ENCODE results near the gene WDR77. TPM values are rescaled to one million over a fixed set of nuclear protein-coding genes. Genes with fewer than 3 reads are reported as not detected.
A peak's percentile ranks its signal among the peaks of the same experiment; 100 is the strongest.

The WDR77 gene
- total and polyA plus RNA-seq, 2 of the 4 experiments (the other 2 are of a cell fraction): 80.8 to 87.0 TPM

DNA sequence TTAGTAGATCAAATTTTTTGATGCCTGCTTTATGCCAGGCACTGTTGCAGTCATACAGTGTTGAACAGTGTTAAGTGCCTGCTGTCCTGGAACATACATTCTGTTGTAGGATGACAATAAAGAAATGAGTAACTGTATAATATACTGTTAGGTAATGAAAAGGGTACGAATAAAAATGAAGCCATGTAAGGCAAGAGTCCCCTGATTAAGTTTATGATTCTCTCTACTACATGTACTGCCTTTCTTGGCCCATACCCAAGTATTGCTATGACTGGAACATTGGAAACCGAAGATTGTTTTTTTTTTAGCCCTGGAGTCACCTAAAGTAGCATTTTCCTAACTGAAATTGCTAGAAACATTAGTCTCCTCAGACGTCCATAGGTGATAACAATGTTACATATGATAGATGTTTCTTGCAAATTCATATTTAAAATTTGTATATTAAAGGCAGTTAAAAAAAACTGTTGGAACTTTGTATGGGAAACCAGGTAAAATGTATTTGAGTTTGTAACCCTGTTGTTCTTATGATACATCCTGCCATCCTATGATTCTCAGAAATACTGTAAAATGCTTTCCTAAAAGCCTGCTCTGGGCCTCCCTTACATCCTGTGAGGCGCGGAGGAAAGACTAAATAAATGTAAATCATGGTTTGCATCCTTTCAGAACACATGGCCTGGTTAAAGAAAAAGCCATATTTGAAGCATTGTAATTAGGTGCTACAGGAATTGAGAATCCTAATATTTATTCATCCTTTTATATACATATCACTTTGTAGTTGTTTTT, 6.0 kb upstream of the WDR77 start:
- ChIA-PET CTCF (no interaction called here), POLR2A (ENCODE audit: unreplicated experiment) (no interaction called here)
- Histone ChIP-seq H3K4me1 (ENCODE audit: control insufficient read depth, insufficient read depth, low read length) (peaks cover 5% of the 10 kb centered on the region), H2AK5ac (ENCODE audit: low read depth, low read length) (no peak overlapping the region), H2BK15ac (ENCODE audit: low read depth, low read length) (no peak overlapping the region), H3K4me2 (ENCODE audit: low read depth, low read length) (no peak overlapping the region), H3K36me3 (ENCODE audit: control insufficient read depth, insufficient read depth, low read length) (peaks cover 25% of the 10 kb centered on the region), H3K4me3 (ENCODE audit: insufficient read depth, low read depth, low read length) (no peak overlapping the region), H3K79me1 (ENCODE audit: low read depth in 1 of 2, low read length in 2 of 2) (peaks cover 32 to 48% of the 10 kb centered on the region in 2 experiments), H4K8ac (ENCODE audit: low read depth in 2 of 2, low read length in 2 of 2) (no peak overlapping the region), H3K14ac (replicated peaks; ENCODE audit: low read depth, low read length) (no peak overlapping the region), H3K27ac (ENCODE audit: insufficient read depth, low read length) (no peak overlapping the region), H2BK20ac (ENCODE audit: low read depth, low read length) (no peak overlapping the region), H3K4ac (ENCODE audit: low read depth, low read length) (no peak overlapping the region), H3K9me1 (ENCODE audit: insufficient read depth, low read length) (no peaks in the 10 kb centered on the region), H3K18ac (ENCODE audit: low read depth, low read length) (no peak overlapping the region), H4K91ac (ENCODE audit: insufficient read depth, low read depth, low read length) (no peak overlapping the region), H3K27me3 (ENCODE audit: control insufficient read depth, insufficient read depth, low read length) (no peaks in the 10 kb centered on the region), H2BK120ac (ENCODE audit: low read depth, low read length) (no peak overlapping the region), H4K20me1 (ENCODE audit: insufficient read depth, low read length) (0 out of 2 replicates have a peak, but pooled peaks cover 6% of the 10 kb centered on the region), H3K23ac (ENCODE audit: low read depth, low read length) (no peak overlapping the region), H3K9me3 (ENCODE audit: control insufficient read depth, insufficient read depth, low read length) (no peaks in the 10 kb centered on the region), H4K5ac (ENCODE audit: low read depth, low read length) (no peak overlapping the region), H2AFZ (replicated peaks; ENCODE audit: low read length, poor library complexity) (no peak overlapping the region), H3K9ac (ENCODE audit: low read depth, low read length) (no peak overlapping the region), H2AK9ac (replicated peaks; ENCODE audit: low read depth, low read length, poor library complexity) (no peak overlapping the region), H3K56ac (ENCODE audit: extremely low read depth, insufficient read depth, low read length) (no peak overlapping the region), H2BK5ac (ENCODE audit: low read depth, low read length, poor library complexity, severe bottlenecking) (no peak overlapping the region)
- no peak for ATAC-seq (ENCODE audit: low read depth)
- intact Hi-C loops (cut with micrococcal nuclease) (no loop called here), dilution Hi-C loops (cut with HindIII; ENCODE audit: low sequenced_read_pairs, unreplicated experiment) (loop anchor here (25.0 kb wide), 1 partner anchor 307 kb away; the partner anchor contains the start of gene DDX20), in situ Hi-C loops (cut with MboI; ENCODE audit: low sequenced_read_pairs) (no loop called here)
- WGBS, 2 experiments (ENCODE audit: extremely low coverage in 2 of 2, insufficient read length in 1 of 2): no CpG with 5 or more reads among the region's 5 CpGs
- DNase-seq: peak; percentile 21
- TF ChIP-seq, protein P1, sequence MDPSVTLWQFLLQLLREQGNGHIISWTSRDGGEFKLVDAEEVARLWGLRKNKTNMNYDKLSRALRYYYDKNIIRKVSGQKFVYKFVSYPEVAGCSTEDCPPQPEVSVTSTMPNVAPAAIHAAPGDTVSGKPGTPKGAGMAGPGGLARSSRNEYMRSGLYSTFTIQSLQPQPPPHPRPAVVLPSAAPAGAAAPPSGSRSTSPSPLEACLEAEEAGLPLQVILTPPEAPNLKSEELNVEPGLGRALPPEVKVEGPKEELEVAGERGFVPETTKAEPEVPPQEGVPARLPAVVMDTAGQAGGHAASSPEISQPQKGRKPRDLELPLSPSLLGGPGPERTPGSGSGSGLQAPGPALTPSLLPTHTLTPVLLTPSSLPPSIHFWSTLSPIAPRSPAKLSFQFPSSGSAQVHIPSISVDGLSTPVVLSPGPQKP (IDR thresholded peaks at IDR 0.05; ENCODE audit: borderline replicate concordance, low read depth, low read length): no peak
- TF ChIP-seq CEBPB (IDR thresholded peaks at IDR 0.05; ENCODE audit: low read depth, low read length) (no peak), BHLHE40 (IDR thresholded peaks at IDR 0.05; ENCODE audit: low read depth, low read length) (no peak), SMC3 (IDR thresholded peaks at IDR 0.05; ENCODE audit: low read depth, low read length) (no peak), RCOR1 (IDR thresholded peaks at IDR 0.05; ENCODE audit: insufficient replicate concordance, low read length) (no peak), MAZ (IDR thresholded peaks at IDR 0.05; ENCODE audit: borderline replicate concordance, low read depth, low read length) (no peak), MAFK (IDR thresholded peaks at IDR 0.05; ENCODE audit: low read depth, low read length) (no peak), NFE2L2 (IDR thresholded peaks at IDR 0.05; ENCODE audit: low read depth, low read length) (no peak), FOS (IDR thresholded peaks at IDR 0.05; ENCODE audit: low read depth, low read length) (no peak), CHD1 (IDR thresholded peaks at IDR 0.05; ENCODE audit: low read depth, low read length) (no peak), POLR2A (IDR thresholded peaks at IDR 0.05; ENCODE audit: low read depth, low read length) (no peak), RFX5 (IDR thresholded peaks at IDR 0.05; ENCODE audit: low read depth, low read length) (no peak), MXI1 (IDR thresholded peaks at IDR 0.05; ENCODE audit: borderline replicate concordance, low read depth, low read length) (no peak), RAD21 (IDR thresholded peaks at IDR 0.05; ENCODE audit: low read length) (no peak)
- TF ChIP-seq, protein P2, sequence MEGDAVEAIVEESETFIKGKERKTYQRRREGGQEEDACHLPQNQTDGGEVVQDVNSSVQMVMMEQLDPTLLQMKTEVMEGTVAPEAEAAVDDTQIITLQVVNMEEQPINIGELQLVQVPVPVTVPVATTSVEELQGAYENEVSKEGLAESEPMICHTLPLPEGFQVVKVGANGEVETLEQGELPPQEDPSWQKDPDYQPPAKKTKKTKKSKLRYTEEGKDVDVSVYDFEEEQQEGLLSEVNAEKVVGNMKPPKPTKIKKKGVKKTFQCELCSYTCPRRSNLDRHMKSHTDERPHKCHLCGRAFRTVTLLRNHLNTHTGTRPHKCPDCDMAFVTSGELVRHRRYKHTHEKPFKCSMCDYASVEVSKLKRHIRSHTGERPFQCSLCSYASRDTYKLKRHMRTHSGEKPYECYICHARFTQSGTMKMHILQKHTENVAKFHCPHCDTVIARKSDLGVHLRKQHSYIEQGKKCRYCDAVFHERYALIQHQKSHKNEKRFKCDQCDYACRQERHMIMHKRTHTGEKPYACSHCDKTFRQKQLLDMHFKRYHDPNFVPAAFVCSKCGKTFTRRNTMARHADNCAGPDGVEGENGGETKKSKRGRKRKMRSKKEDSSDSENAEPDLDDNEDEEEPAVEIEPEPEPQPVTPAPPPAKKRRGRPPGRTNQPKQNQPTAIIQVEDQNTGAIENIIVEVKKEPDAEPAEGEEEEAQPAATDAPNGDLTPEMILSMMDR (conservative IDR thresholded peaks at IDR 0.05; ENCODE audit: low read depth, low read length): no peak
- TF ChIP-seq, protein P3, sequence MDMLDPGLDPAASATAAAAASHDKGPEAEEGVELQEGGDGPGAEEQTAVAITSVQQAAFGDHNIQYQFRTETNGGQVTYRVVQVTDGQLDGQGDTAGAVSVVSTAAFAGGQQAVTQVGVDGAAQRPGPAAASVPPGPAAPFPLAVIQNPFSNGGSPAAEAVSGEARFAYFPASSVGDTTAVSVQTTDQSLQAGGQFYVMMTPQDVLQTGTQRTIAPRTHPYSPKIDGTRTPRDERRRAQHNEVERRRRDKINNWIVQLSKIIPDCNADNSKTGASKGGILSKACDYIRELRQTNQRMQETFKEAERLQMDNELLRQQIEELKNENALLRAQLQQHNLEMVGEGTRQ (IDR thresholded peaks at IDR 0.05; ENCODE audit: low read depth, low read length): no peak
- no TSS peak for BruUV-seq (replicated peaks)

All from IMR-90 (cell line).